OCI-LY7 (cell line): Measurements from ENCODE around the gene BHLHA15. TPM values are rescaled to one million over a fixed set of nuclear protein-coding genes. Genes with fewer than 3 reads are reported as not detected.

Experiments
- BruUV-seq: library from RNA; stranded (reverse); fragments of 400-500 nt; replicated peaks from 2 replicates; lab custom pipeline; 2021; lab: Mats Ljungman, UMichigan
- CTCF ChIA-PET: fragments of 300-600 bp; sonication (Branson Sonifier 250); formaldehyde crosslinking; loops from one replicate; lab custom pipeline; 2022; ENCODE audit warnings: antibody characterized with exemption; ENCODE audit not compliant: unreplicated experiment; lab: Charles Lee
- POLR2A ChIA-PET: fragments of 300-600 bp; sonication (Branson Sonifier 250); formaldehyde crosslinking; loops from one replicate; lab custom pipeline; 2022; ENCODE audit warnings: antibody characterized with exemption; lab: Charles Lee
- DNase-seq: peaks from one replicate; pipeline ENCODE4 v3.0.0-alpha.2; 2015; ENCODE audit warnings: low spot score
- H2AFZ ChIP-seq: fragments of 200-600 bp; sonication (generic), shearing (Covaris generic); 2 replicates; pipeline ENCODE4 v1.6.1; 2014; ENCODE audit warnings: mild to moderate bottlenecking, antibody characterized with exemption, low read length, moderate library complexity
- H3K27ac ChIP-seq: fragments of 200-600 bp; sonication (generic); 2 replicates; pipeline ENCODE4 v1.5.1; 2014; ENCODE audit warnings: mixed run types, low read depth, mild to moderate bottlenecking, moderate library complexity, low read length, inconsistent platforms; ENCODE audit not compliant: poor library complexity, severe bottlenecking
- H3K36me3 ChIP-seq: fragments of 200-600 bp; sonication (generic); 2 replicates; pipeline ENCODE4 v1.6.1; 2014; ENCODE audit warnings: mild to moderate bottlenecking, antibody characterized with exemption, low read length, moderate library complexity, mixed read lengths; ENCODE audit not compliant: insufficient read depth
- H3K4me1 ChIP-seq: fragments of 200-600 bp; sonication (generic); 2 replicates; pipeline ENCODE4 v1.5.1; 2014; ENCODE audit warnings: mild to moderate bottlenecking, low read length; ENCODE audit not compliant: insufficient read depth, poor library complexity, severe bottlenecking
- H3K4me2 ChIP-seq: fragments of 200-600 bp; sonication (generic); 2 replicates; pipeline ENCODE4 v1.6.1; 2014; ENCODE audit warnings: mild to moderate bottlenecking, low read length
- H3K4me3 ChIP-seq: fragments of 200-600 bp; sonication (generic); 2 replicates; pipeline ENCODE4 v1.5.1; 2014; ENCODE audit warnings: mild to moderate bottlenecking, low read depth, low read length; ENCODE audit not compliant: poor library complexity, severe bottlenecking
- H3K79me2 ChIP-seq: fragments of 200-600 bp; sonication (generic); 2 replicates; pipeline ENCODE4 v1.6.1; 2016; ENCODE audit warnings: low read depth, mild to moderate bottlenecking, low read length, moderate library complexity, mixed read lengths; ENCODE audit not compliant: insufficient read depth
- H3K9me2 ChIP-seq: fragments of 200-600 bp; sonication (generic); 2 replicates; pipeline ENCODE4 v1.6.1; 2016; ENCODE audit warnings: mild to moderate bottlenecking, low read length, mixed read lengths; ENCODE audit not compliant: insufficient read depth
- H3K9me3 ChIP-seq: fragments of 200-600 bp; sonication (generic); 2 replicates; pipeline ENCODE4 v1.6.1; 2014; ENCODE audit warnings: mild to moderate bottlenecking, mixed run types, low read length, mixed read lengths
- H4K20me1 ChIP-seq: fragments of 200-600 bp; sonication (generic); 2 replicates; pipeline ENCODE4 v1.6.1; 2014; ENCODE audit warnings: mild to moderate bottlenecking, antibody characterized with exemption, low read length, moderate library complexity, mixed read lengths; ENCODE audit not compliant: insufficient read depth
- EZH2phosphoT487 ChIP-seq: fragments of 200-600 bp; sonication (generic); IDR thresholded peaks from 2 replicates; pipeline ENCODE4 v1.6.1; 2018; ENCODE audit warnings: low read depth, borderline replicate concordance, mild to moderate bottlenecking, mixed run types, antibody characterized with exemption, low read length, moderate library complexity, mixed read lengths
- intact Hi-C: fragments of 100-400 bp; cut with micrococcal nuclease; formaldehyde crosslinking; loops from one replicate; pipeline ENCODE4 v1.10.0; 2022; ENCODE audit not compliant: unreplicated experiment
- total RNA-seq, 2 experiments: library from RNA; depleted of rRNA in 1 of 2; stranded (reverse); fragments of >200 nt in 1 of 2; shearing (Covaris generic) in 1 of 2; gene quantifications; 2 replicates each; pipeline ENCODE4 v1.2.3, GENCODE V29; 2014 to 2022
- TF ChIP-seq, protein P1 (sequence below): fragments of 200-600 bp; sonication (generic); conservative IDR thresholded peaks from 2 replicates; pipeline ENCODE4 v1.5.1; 2014; ENCODE audit warnings: mild to moderate bottlenecking, antibody characterized with exemption, low read length, moderate library complexity, mixed read lengths

The BHLHA15 gene
- total RNA-seq, 2 experiments from 2014 or later: 0.69 to 4.3 TPM

GRCh38 chr7:98215561-98216495 is 4.6 kb downstream of the BHLHA15 start:
- H4K20me1 ChIP-seq: no peaks in the 10 kb centered on the region
- H3K4me2 ChIP-seq: no peak overlapping the region
- intact Hi-C loops: no loop called here
- no peak for DNase-seq
- H3K36me3 ChIP-seq: no peaks in the 10 kb centered on the region
- no peak overlapping the region for H2AFZ ChIP-seq
- no peak for TF ChIP-seq EZH2phosphoT487
- TF ChIP-seq, protein P1, sequence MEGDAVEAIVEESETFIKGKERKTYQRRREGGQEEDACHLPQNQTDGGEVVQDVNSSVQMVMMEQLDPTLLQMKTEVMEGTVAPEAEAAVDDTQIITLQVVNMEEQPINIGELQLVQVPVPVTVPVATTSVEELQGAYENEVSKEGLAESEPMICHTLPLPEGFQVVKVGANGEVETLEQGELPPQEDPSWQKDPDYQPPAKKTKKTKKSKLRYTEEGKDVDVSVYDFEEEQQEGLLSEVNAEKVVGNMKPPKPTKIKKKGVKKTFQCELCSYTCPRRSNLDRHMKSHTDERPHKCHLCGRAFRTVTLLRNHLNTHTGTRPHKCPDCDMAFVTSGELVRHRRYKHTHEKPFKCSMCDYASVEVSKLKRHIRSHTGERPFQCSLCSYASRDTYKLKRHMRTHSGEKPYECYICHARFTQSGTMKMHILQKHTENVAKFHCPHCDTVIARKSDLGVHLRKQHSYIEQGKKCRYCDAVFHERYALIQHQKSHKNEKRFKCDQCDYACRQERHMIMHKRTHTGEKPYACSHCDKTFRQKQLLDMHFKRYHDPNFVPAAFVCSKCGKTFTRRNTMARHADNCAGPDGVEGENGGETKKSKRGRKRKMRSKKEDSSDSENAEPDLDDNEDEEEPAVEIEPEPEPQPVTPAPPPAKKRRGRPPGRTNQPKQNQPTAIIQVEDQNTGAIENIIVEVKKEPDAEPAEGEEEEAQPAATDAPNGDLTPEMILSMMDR: no peak
- peaks cover 30% of the 10 kb centered on the region for H3K4me1 ChIP-seq
- POLR2A ChIA-PET: no interaction called here
- H3K9me2 ChIP-seq: no peaks in the 10 kb centered on the region
- no peak overlapping the region for H3K27ac ChIP-seq
- H3K79me2 ChIP-seq: no peaks in the 10 kb centered on the region
- CTCF ChIA-PET: no interaction called here
- H3K4me3 ChIP-seq: no peak overlapping the region
- TSS peak; percentile 85 for BruUV-seq
- no peaks in the 10 kb centered on the region for H3K9me3 ChIP-seq

- Histone ChIP-seq H2AFZ (no peak overlapping the region), H4K20me1 (no peaks in the 10 kb centered on the region), H3K36me3 (peaks cover 8% of the 10 kb centered on the region; the same call in 1 of the 2 replicates), H3K4me3 (no peak overlapping the region), H3K79me2 (no peaks in the 10 kb centered on the region), H3K9me2 (no peaks in the 10 kb centered on the region), H3K9me3 (no peaks in the 10 kb centered on the region), H3K4me1 (peaks cover 24% of the 10 kb centered on the region), H3K4me2 (no peak overlapping the region), H3K27ac (no peak overlapping the region)
- CTCF ChIA-PET: no interaction called here
- no TSS peak for BruUV-seq
- intact Hi-C loops: no loop called here
- DNase-seq: no peak
- TF ChIP-seq, protein P1: no peak
- no peak for TF ChIP-seq EZH2phosphoT487
- POLR2A ChIA-PET: no interaction called here
These were observed 5.8 kb downstream of the BHLHA15 start for GRCh38 chr7:98216941-98217622.
